T-helper 2 cell (primary cell): ENCODE data around the gene ST8SIA5.

Experiments used
- DNase-seq, 5 experiments: peaks; one replicate each; pipeline versions ENCODE4 v3.0.0 to v3.0.0-alpha.2; 2012 to 2022

The ST8SIA5 gene

GRCh38 chr18:46663539-46663938 lies 93.3 kb downstream of the ST8SIA5 start:
- DNase-seq, result no peak

DNA sequence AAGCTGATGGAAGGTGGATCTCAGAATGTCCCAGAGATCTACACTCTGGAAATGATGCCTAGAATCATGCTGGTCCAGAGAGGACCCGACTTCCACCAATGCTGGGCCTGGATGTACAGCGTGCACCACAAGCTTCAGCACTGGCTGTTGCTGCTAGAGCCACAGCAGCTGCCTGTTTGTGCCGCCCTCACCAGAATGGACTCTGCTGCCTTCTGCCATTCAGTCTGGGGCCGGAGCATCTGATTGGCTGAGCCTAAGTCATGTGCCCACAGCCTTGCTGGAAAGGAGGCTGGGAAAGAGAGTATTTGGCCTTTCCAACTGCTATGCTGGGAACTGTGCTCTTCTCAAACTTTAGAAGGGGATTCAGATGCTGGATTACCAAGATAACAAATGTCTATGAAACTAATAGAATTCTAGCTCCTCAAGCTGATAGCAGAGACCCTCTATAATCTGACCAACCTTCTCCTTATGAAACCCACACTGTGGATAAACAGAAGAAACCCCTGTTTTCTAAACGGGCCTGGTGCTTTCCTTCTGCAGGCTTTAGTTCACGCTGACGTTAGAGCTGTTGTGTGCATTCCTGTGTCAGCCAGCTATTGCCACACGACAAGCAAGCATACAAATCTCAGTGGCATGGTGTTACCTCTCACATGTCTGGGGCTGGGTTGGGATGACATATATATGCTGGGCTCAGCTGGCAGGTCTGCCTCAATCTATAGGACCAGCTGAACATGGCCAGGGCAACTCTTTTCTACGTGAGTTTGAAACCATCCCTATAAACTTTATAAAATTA lies 95.7 kb downstream of the ST8SIA5 start:
- DNase-seq, result no peak

DNA sequence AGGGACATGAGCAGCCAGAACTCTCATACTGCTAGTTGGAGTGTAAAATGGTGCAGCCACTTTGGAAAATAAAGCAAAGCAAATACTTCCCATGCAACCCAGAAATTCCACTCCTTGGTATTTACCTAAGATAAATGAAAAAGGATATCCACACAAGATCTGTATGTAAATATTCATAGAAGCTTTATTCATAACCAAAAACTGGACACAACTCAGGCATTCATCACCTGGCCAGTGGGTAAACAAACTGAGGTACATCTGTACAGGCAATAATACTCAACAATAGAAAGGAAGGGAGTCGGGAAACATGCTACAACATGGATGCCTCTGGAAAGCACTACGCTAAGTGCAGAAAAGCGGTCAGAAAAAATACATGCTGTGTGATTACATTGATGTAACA lies 97.4 kb downstream of the ST8SIA5 start:
- DNase-seq, result no peak

GRCh38 chr18:46657115-46657955 lies 99.5 kb downstream of the ST8SIA5 start, which contains the start of gene LOXHD1:
TSS of gene LOXHD1 (minus strand) at chr18:46657220. CDS start at chr18:46657033, 187 bp downstream.
- DNase-seq, result no peak

GRCh38 chr18:46656326-46657114 lies 100.3 kb downstream of the ST8SIA5 start:
- DNase-seq, result no peak

- DNase-seq, result no peak
Observed at GRCh38 chr18:46652372-46652771, 104.5 kb downstream of the ST8SIA5 start.

- no peak for DNase-seq
Observed at GRCh38 chr18:46650681-46651080, 106.2 kb downstream of the ST8SIA5 start.

DNA sequence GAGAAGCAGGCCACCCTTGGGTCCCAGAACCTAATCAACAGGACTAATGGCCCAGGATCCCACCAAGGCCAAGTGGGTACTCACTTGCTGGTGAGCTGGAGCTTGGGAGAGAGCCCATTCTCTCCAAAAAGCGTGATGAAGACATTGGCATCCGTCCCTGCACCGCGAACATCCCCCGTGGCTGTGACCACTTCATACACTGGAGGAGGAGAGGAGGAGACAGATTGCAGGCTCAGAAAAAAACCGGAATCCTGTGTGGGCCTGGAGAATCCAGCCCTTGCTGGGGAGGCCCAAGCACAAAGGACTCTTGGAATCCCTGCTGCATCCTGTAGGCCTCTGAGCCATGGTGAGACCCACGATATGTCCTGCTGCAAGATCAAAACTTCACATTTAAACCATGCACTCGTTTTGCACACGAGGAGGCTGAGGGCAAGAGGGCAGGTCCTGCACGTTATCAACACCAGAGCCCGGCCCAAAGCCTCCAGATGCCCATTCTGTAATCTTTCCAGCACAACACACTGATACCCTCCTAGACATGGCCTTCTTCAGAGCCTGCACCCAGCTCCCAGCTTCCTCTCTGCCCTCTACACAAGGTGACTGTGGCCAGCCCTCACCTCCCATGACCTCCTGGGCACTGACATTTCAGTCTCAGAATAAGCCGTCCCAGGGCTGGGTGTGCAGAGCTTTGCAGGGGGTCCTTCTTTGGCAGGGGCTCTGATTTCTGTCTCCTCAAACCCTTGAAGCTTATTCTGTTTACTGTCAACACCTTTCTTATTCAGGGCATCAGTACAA lies 107.6 kb downstream of the ST8SIA5 start:
- DNase-seq, result no peak

GRCh38 chr18:46646468-46646867 lies 110.4 kb downstream of the ST8SIA5 start:
- no peak for DNase-seq

GRCh38 chr18:46642561-46642960 lies 114.3 kb downstream of the ST8SIA5 start:
- no peak for DNase-seq

GRCh38 chr18:46641917-46642316 lies 114.9 kb downstream of the ST8SIA5 start:
- no peak for DNase-seq

- no peak for DNase-seq
Observed at GRCh38 chr18:46639386-46639785, 117.5 kb downstream of the ST8SIA5 start.

DNA sequence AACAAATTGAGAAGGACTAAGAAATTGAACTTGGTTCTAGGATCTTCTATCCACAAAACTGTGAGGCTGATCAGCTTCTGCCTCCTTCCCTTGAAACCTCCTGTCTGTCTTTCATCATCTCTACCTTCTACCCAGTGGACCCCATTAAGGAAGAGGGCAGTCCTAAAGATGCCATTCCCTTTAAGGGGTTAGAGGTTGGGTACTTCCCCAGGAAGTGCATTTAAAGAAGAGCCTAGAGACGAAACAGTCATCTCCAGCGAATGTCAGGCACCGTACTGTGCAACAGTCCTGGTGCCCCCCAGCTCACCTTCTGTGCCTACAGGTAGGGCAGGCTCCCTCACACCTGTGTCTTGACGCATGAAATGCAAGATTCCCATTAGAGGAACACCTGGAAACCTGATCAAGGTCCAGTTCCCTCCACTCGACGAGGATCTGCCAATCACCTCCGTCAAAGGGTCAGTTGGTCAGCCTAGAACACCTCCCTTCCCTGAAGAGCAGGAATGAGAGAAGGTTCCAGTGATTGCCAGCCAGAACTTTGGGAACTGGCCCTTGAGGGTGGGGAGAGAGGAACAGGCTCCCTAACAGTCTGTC lies 120.7 kb downstream of the ST8SIA5 start:
- no peak for DNase-seq

DNA sequence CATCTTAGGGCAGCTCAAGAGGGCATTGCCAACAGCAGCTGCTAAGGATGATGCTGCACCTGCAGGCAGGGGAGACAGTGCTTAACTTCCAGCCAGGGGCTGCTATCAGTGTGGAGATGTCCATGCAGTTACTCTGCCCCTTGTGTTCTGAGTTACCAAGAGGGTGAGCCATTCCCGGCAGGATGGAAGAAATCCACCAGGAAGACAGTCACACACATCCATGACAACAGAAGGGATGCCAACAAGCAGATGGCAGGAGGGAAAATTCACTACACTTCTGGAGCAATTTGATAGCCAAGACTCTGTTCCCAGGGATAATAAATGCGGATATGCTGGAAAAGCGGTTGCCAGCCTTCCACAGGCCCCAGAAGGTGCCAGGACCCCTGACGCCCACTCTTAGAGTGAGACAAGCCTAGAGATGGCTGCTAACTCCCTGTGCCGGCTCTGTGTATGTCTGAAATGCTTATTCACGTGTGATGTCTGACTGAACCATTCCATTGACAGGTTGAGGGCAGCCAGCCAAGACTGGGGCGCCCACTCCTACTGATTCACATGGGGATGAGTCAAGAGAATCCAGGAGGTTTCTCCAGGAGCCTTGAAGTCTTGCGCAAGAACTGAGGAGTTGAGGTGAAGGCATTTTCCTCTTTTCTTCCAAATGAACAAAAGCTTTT lies 124.3 kb downstream of the ST8SIA5 start:
- DNase-seq, result no peak

DNA sequence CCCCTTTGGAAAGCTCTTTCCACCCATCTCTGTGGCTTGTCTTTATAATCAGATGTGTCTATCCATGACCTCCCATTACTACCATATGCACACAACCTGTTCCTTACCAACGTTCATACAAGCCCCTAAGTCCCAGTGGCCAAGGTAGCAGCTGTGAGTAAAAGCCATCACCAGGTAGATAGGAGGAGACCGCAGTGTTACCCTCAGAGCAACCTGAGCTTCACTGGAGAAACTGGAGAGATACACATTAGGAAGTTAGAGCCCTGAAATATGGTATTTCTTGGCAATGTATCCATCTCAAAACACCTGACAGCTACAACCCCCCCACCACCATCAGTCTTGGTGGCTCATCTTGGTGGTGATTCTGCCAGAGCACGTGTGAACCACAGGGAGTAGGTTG lies 125.9 kb downstream of the ST8SIA5 start:
- no peak for DNase-seq

DNA sequence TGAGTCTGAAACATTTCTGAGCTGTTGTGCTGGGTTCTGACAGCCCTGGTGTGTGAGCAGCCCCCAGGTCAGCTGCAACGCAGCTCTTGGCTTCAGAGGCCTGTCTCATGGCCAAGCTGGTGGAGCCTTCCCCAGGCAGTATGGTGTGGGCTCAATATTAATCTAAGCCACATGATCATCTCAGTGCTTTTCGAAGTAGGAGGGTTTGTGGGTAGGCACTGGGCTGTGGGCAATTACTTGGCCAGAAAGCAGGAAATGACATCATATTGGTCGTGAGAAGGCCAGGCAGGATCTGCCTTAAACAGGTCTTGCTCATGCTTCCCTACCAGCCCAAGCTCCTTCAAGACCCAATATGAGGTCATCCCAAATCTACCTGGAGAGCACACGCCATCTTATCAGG lies 126.7 kb downstream of the ST8SIA5 start:
- DNase-seq, result peak in 1 of 5 experiments; percentile 56

DNA sequence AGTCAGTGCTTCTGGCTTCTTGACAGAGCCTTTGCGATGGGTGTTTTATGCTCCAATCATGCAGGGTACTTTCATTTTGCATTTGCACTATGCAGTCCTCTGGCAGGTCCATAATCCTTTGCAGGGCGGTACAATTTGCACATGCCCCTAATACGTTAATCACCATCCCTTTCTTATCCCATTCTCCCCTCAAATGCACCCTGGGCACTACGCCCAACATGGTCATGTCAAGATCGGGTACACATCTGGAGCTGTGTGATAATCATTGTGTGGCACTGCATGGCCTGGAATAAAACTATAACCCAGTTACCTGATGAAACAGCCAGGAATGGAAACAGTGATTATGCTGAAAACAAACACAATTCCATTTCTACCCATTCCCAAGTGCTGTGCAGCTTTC lies 127.5 kb downstream of the ST8SIA5 start:
- no peak for DNase-seq

- no peak for DNase-seq
Observed at GRCh38 chr18:46628206-46628605, 128.6 kb downstream of the ST8SIA5 start.

GRCh38 chr18:46627136-46627535 lies 129.7 kb downstream of the ST8SIA5 start:
- DNase-seq, result no peak

DNA sequence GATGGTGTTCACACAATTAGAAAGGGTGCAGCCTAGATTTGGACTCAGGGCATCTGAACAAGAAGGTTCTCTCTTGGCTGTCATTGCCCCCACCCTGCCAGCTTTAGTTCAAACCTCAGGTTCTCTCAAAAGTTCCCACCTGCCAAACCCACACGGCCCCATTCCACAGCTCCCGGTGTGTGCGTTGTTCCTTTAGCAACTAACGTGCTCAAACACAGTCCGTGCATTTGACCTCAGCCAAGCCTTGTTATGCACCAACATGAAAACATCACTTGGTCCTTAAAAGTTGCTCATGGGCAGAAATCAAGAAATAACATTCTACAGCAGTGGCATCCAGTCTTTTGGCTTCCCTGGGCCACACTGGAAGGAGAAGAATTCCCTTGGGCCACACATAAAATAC lies 131.8 kb downstream of the ST8SIA5 start:
- DNase-seq, result no peak

DNA sequence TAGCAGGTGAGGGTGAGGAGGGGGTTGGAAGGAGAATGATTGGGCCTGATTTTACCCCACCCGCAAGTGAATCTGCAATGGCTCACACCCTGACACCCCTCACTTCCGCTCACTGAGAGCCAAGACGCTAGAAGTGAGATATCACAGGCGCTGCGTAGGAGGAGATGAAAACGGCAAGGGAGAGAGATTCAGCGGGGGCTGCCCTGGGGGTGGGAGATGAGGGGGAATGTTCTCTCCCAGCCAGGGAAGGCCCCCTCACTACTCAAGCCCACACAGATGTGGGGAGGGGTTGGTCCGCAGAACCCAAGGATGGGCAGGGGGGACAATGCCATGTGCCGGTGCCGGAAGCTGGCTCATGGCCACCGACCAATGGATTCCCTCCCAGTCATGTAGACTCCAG lies 132.7 kb downstream of the ST8SIA5 start:
- peak in 2 of 5 experiments; percentile 27 to 28 for DNase-seq
